HT1080 (cell line): ENCODE data around the gene CRISP2. TPM values are rescaled to one million over a fixed set of nuclear protein-coding genes. Genes with fewer than 3 reads are reported as not detected.
"Not testable (repeated sequence)": the region's sequence is repeated elsewhere in the genome, so short reads cannot be mapped to it uniquely, and the experiment has no call there.

Experiments
- DNase-seq: peaks from one replicate; pipeline ENCODE4 v3.0.0-alpha.2; 2015; ENCODE audit warnings: low read depth
- polyA plus RNA-seq, 2 experiments: library from polyadenylated mRNA; depleted of rRNA; stranded (reverse); fragments of >200 nt; gene quantifications; 2 replicates each; pipeline ENCODE4 v1.2.3, GENCODE V29; 2015
- total RNA-seq: library from RNA; depleted of rRNA; stranded (reverse); fragments of >200 nt; shearing (Covaris generic); gene quantifications from 2 replicates; pipeline ENCODE4 v1.2.3, GENCODE V29; 2014; rRNA removed

CRISP2 gene
- not detected in 2 replicates for total RNA-seq
- 0.06 and 0.35 TPM in 2 replicates for polyA plus RNA-seq (2015; cell fraction: cytosol; rRNA removed)
- polyA plus RNA-seq (2015; cell fraction: nucleus; rRNA removed): not detected in 2 replicates

GRCh38 chr6:49713346-49713745, at the start of gene CRISP2:
CRISP2 (minus strand) TSS chr6:49713543; CDS start chr6:49709196, 4,347 bp downstream.
- no peak for DNase-seq

DNA sequence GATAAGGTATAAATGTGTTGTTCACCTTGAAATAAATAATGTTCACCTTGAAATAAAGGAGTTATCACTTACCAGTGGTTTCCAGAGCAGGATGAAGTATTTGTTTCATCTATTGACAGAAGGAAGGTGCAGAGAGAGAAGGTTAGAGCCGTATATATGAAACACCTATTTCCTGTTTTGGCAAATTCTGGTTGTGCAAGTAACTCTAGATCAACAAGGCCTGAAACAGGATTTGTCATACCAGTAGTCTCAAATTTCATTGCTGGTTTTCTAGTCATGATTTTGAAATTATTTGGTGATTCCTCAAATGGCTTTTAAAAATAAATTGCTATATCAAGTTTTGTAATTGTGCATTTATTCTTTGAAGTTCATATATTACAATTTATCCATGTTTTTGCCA, 30.9 kb upstream of the CRISP2 start, which contains the start of gene CRISP3:
CRISP3 (minus strand) TSS at position 130 of the 400 bp plus-strand sequence; CDS start at position 109, 21 bp downstream.
- DNase-seq: no peak

DNA sequence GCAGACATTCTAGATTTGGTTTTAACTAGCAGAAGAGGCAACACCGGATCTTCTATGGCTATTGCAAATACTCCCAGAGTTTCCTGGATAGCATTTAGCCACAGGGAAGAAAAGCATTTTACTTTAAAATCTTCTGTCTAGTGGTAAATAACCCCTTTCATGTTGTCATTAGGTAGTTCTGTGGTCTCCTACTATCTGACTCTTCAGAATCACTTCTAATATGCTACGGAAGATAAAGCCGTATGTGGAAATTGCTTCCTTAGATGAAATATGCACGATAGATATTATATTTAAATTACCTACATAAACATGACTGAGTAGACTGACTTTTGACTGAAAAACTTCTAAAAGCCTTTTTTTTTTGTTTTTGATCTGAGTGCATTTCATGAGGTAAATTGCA, 30.1 kb upstream of the CRISP2 start:
- DNase-seq: no peak

DNA sequence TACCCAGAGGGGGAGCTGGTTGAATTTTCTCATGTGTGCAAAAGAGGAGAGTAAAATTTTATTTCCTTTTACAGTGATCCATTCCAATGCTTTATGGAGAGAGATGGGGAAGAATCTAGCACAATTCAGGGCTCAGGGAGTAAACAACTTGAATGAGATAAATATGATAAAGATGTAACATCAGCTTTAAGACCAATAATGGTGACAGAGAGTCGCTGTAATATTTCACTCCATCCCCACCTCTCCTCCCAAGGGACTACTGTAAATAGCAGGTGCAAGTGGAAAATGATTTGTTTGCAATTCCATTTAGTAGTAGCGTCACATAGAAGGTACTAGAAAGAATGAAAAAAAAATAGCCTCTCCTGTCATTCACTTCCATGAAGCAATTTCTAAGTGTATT, 26.1 kb upstream of the CRISP2 start:
- no peak for DNase-seq

DNA sequence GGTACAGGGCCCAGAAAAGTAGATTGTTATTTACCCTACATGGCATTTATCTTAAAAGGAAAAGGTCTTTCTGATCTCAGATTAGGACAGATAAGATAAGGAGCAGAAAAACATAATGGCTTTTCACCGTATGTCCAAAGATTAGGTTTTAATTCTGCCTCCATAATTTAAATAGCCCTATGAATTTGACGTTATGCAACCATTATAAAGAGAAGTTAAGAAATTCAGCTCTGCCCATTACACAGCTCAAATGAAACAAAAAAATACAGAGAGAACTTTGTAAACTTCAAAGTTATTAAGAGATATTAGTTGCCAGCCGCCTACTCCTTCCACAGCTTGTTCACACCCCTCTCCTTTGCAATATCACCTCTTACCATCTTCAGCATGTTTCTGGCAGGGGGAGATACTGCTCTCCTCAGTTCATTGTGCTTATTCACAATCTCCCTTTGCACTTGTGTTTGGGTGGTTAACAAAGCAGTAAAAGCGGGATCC, 22.7 kb upstream of the CRISP2 start:
- no peak for DNase-seq

DNA sequence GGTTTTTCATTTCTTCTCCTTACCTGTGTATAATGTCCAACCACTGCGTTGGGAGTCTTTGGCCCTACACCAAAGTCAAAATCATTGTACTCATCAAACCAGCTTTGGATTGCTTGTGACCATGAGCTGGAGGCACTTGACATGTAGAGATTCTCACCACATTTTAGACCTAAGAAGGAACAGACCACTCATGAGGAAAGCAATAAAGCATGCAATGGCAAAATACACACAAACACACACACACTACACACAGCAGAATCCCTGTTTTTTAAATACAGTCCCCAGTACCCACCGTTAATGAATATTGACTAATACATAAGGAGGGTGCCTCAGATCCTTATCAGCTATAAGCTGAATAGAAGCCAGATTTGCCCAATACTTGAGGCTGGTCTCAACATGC, 20.3 kb upstream of the CRISP2 start:
- no peak for DNase-seq

DNA sequence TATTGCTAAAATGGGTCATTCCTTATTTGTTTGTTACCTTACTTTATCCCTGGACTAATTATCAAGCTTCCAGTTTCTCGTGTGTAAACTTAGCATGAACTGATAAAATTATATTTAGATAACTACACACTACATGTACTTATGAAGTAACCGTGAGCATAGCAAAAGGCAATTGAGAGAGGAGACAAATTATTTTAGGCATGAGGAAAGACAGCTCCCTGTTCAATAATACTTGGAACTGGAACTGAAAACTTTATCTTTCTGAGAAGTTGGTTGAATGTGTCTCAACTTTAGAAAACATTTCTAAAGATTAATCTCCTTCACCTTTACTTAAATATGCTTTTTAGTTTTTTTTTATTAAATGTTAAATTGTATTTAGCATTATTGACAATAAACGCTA, 19.4 kb upstream of the CRISP2 start:
- no peak for DNase-seq

DNA sequence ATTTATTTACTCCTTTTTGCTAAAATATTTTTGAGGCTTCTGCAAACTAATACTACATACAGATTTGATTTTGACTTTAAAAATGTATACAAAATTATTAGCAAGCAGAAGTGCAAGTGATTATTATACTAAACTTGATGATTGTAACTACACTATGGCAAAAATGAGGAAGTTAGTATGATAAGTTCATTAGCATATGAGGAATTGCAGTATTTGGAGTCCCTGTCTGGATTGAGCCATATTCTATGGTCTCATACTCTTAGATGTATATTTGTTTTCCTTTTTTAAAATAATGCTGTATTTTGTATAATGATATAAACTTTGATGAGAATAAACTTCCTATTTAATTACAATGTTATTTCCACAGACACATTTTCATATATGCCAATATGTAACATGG, 16.9 kb upstream of the CRISP2 start:
- DNase-seq: no peak

- DNase-seq: not testable (repeated sequence)
Measured at GRCh38 chr6:49723917-49724316, 10.6 kb upstream of the CRISP2 start.

DNA sequence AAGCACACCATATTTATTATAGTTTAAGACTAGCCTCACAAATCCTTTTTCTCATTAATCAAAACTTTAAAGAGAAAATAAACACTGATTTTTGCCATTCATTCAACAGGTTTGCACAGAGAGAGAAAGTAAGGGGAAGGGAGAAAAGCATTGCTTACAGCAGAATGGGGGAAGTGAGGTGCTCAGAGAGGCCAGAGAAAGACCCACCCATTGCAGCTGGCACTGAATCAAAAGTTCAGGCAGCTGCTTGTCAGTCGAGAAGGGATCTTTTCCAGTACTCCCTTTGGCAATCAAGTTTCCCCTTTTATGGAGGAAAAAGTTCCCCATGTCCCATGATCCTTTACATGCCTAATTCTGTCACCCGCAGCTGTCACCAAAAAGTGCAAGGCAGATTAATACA, 8.0 kb upstream of the CRISP2 start:
- DNase-seq: no peak

- no peak for DNase-seq
Measured at GRCh38 chr6:49720372-49720771, 7.0 kb upstream of the CRISP2 start.

DNA sequence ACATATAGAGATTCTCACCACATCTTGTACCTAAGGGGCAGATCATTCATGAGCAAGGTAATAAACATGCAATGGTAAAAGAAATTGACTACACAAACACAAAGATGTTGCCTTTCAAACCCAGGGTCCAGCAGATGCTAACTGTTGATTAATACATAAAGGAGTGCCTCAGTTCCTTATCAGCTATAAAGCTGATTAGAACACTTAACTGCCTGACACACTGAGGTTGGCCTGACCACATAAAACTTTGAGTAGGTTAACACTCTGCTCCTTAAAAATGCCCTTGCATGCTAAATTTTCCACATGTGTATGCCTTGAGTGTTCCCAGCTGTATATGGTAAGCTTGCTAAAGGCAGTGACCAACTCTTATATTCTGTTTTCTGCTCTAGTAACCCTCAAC, 14.9 kb downstream of the CRISP2 start:
- DNase-seq: no peak

GRCh38 chr6:49693512-49693911, 19.8 kb downstream of the CRISP2 start:
- DNase-seq: no peak

- DNase-seq: no peak
Measured at GRCh38 chr6:49692534-49692933, 20.8 kb downstream of the CRISP2 start.

DNA sequence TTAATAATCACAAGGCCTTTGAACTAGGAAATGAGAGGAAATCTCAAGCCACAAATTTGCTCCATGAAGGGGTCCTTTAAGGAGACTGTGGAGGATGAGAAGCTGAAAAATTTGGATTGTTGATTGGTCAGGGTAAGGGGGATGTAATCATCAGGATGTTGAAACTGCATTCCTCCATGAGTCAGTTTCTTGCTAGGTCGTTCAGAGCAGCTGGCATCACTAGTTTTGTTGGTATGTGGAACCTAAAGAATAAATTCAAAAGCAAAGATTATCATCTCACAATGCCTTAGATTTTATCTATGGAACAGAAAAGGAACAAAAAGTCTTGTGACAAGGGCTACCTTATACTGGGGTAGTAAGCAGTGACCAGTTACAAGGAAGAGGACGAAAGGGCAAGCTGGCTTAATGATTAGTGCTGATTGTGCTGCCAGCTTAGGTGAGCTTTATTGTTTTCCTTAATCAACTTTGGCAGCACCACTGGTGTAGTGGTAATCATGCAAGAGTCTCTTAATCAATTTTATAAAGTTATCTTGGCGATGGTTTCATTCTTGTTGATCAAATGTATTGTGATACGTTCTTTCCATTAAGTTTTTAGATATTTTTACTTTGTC, 36.6 kb downstream of the CRISP2 start:
- DNase-seq: peak; percentile 85

DNA sequence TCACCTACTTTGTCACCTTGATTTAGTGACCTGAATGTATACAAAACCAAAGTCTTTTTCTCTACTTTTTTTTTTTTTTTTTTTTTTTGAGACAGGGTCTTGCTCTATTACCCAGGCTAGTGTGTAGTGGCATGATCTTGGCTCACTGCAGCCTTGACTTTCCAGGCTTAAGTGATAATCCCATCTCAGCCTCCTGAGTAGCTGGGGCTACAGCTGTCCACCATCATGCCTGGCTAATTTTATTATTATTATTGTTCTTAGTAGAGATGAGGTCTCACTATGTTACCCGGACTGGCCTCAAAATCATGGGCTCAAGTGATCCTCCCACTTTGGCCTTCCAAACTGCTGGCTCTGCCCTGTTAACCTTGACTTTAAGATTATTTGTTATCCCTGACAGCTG, 37.5 kb downstream of the CRISP2 start:
- DNase-seq: no peak

- peak; percentile 21 for DNase-seq
Measured at GRCh38 chr6:49668083-49668511, 45.2 kb downstream of the CRISP2 start.

DNA sequence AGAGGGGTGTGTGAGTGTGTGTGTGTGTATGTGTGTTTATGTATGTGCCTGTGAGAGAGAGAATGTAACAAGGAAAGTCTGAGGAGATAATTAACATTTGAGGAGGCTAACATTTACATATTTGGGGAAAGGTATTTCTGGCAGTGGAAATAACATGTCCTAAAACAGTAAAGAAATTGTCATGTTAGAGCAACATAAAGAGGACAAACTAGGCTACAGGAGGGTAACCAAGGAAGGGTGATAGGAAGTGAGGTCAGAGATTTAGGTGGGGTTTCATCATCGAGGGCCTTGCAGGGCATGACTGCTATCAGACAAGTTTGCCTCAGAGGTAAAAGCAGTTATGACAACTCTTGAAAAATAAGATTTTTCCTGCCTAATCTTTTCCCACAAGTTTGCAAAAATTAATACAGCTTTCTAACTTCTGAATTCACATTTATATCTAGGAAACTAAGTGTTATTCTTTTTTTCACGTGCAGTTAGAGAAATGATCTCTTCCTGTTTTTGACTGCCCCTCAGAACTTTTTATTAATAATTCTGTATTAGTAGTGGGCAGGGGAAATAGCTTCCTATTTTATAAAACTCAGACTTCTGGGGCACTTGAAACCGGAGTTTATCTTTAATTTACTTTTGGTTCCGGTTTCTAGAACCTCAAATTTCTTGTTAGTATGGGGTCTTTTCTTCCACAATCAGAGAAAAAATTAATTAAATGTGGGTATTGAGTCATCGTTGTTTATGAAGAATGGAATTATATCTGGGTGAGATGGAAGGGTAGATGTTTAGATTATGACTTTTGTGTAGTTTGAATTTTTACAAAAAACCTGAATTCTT, 46.2 kb downstream of the CRISP2 start:
- no peak for DNase-seq

DNA sequence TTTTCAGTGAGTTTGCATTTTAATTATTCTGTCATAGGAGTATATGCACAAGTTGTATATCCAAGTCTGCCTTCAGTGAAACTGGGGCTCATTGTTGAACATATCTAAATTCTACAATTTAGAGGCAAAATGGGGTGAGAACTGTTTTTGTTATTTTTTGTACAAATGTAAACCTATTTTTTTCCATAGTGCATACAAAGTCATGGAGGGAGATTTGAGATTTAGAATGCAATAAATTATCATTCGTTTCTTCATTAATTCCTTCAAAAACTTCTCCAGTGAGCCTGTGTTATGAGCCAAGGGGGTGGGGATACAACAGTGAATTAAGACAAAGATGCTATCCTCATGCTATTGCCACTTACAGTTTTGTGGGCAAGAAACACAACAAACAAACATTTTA, 46.9 kb downstream of the CRISP2 start:
- no peak for DNase-seq

DNA sequence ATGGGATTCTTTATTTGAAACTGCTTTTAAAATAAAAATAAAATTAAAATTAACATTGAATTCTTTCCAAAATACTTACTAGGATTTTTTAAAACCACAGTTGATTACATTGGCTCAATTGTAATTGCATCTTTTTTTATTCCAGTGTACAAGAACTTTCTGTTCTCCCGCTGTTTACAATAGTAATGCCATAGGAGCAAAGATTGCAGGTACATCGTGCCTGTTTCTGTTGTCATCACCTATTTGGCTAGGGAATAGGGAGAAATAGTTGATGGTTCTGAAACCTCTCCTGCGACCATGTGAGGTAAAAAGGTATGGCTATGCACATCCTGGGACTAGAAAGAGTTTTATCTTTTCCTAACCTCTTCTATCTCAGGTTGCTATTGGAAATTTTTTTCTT, 48.5 kb downstream of the CRISP2 start:
- DNase-seq: no peak

DNA sequence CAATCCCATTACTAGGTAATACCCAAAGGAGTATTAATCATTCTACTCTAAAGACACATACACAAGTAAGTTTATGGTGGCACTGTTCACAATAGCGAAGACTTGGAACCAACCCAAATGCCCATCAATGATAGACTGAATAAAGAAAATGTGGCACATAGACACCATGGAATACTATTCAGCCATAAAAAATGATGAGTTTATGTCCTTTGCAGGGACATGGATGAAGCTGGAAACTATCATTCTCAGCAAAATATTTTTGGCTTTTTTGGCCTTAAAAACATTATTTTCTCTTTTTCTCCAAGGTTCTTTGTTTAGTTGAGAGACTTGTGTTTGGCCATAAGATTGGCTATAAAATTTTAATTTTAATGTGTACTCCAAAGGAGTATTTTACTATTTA, 49.3 kb downstream of the CRISP2 start:
- DNase-seq: not testable (repeated sequence)

DNA sequence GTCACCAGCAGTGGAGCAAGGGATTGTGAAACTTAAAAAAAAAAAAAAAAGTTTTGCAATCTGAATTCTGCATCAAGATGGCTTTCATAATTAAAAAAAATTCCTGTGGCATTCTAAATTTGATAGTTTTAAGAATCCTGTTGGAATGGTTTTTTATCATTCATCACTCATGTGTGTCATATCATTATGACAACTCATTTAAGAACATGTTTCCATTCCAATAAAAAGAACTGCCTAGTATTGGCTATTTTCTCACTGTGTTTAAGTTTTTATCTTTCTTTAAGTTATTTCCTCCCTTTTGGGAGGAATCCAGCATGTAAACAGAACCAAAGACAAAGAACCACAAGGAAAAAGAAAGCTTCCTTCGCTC, 50.5 kb downstream of the CRISP2 start:
- DNase-seq: no peak
